Measurements from ENCODE around the gene TUBA8.

The TUBA8 gene

GRCh38 chr22:18114976-18115652, 4.5 kb downstream of the TUBA8 start:
- ATAC-seq = no peak
- no peak for TF ChIP-seq CREB5 (CRISPR knock-in tag; IDR thresholded peaks at IDR 0.05; ENCODE audit: low read depth)
- TF ChIP-seq CSRNP3 (CRISPR knock-in tag; IDR thresholded peaks at IDR 0.05) = no peak

- TF ChIP-seq ZNF8 (CRISPR knock-in tag; IDR thresholded peaks at IDR 0.05) = no peak
- no peak for TF ChIP-seq TCF4 (CRISPR knock-in tag; IDR thresholded peaks at IDR 0.05; ENCODE audit: borderline replicate concordance)
- no peak for TF ChIP-seq ZNF565 (CRISPR knock-in tag; conservative IDR thresholded peaks at IDR 0.05; ENCODE audit: low read depth)
- no peak for TF ChIP-seq CSRNP3 (CRISPR knock-in tag; IDR thresholded peaks at IDR 0.05)
- no peak for TF ChIP-seq SNAI2 (CRISPR knock-in tag; IDR thresholded peaks at IDR 0.05)
- TF ChIP-seq ISL1 (CRISPR knock-in tag; IDR thresholded peaks at IDR 0.05) = no peak
- no peak for TF ChIP-seq POU6F1 (CRISPR knock-in tag; IDR thresholded peaks at IDR 0.05; ENCODE audit: borderline replicate concordance, low read depth)
- no peak for TF ChIP-seq CSDC2 (CRISPR knock-in tag; IDR thresholded peaks at IDR 0.05)
- no peak for TF ChIP-seq ARNTL (CRISPR knock-in tag; IDR thresholded peaks at IDR 0.05; ENCODE audit: borderline replicate concordance, low read depth)
- TF ChIP-seq ZNF70 (CRISPR knock-in tag; IDR thresholded peaks at IDR 0.05) = no peak
- TF ChIP-seq ZC3H10 (CRISPR knock-in tag; IDR thresholded peaks at IDR 0.05) = no peak
- no peak for TF ChIP-seq CREB5 (CRISPR knock-in tag; IDR thresholded peaks at IDR 0.05; ENCODE audit: low read depth)
- TF ChIP-seq PPARA (CRISPR knock-in tag; IDR thresholded peaks at IDR 0.05; ENCODE audit: borderline replicate concordance) = no peak
- no peak for TF ChIP-seq OSR1 (CRISPR knock-in tag; IDR thresholded peaks at IDR 0.05)
- TF ChIP-seq ZFP30 (CRISPR knock-in tag; IDR thresholded peaks at IDR 0.05) = no peak
- no peak for TF ChIP-seq RARB (CRISPR knock-in tag; IDR thresholded peaks at IDR 0.05)
- TF ChIP-seq PATZ1 (CRISPR knock-in tag; IDR thresholded peaks at IDR 0.05; ENCODE audit: borderline replicate concordance) = no peak
- no peak for TF ChIP-seq BACH2 (CRISPR knock-in tag; IDR thresholded peaks at IDR 0.05; ENCODE audit: borderline replicate concordance)
- no peak for TF ChIP-seq ZFP3 (CRISPR knock-in tag; IDR thresholded peaks at IDR 0.05)
- no peak for ATAC-seq
Measured at GRCh38 chr22:18115906-18116371, 5.3 kb downstream of the TUBA8 start.

GRCh38 chr22:18116634-18117033, 6.0 kb downstream of the TUBA8 start:
- ATAC-seq = no peak
- no peak for TF ChIP-seq CREB5 (CRISPR knock-in tag; IDR thresholded peaks at IDR 0.05; ENCODE audit: low read depth)
- TF ChIP-seq ARNTL (CRISPR knock-in tag; IDR thresholded peaks at IDR 0.05; ENCODE audit: borderline replicate concordance, low read depth) = no peak
- no peak for TF ChIP-seq CSRNP3 (CRISPR knock-in tag; IDR thresholded peaks at IDR 0.05)
- TF ChIP-seq TSHZ2 (CRISPR knock-in tag; IDR thresholded peaks at IDR 0.05) = no peak
- no peak for TF ChIP-seq ZNF565 (CRISPR knock-in tag; conservative IDR thresholded peaks at IDR 0.05; ENCODE audit: low read depth)
- TF ChIP-seq CSDC2 (CRISPR knock-in tag; IDR thresholded peaks at IDR 0.05) = no peak
- TF ChIP-seq ZFP30 (CRISPR knock-in tag; IDR thresholded peaks at IDR 0.05) = no peak
- TF ChIP-seq RARB (CRISPR knock-in tag; IDR thresholded peaks at IDR 0.05) = no peak
- TF ChIP-seq ZNF70 (CRISPR knock-in tag; IDR thresholded peaks at IDR 0.05) = no peak
- TF ChIP-seq ESRRG (CRISPR knock-in tag; IDR thresholded peaks at IDR 0.05) = no peak
- TF ChIP-seq PPARA (CRISPR knock-in tag; IDR thresholded peaks at IDR 0.05; ENCODE audit: borderline replicate concordance) = no peak
- no peak for TF ChIP-seq ISL1 (CRISPR knock-in tag; IDR thresholded peaks at IDR 0.05)
